GM19395 (cell line): ENCODE data around the gene PIK3R5.

Experiments
- ATAC-seq: cut with Tn5 transposase; IDR thresholded peaks from one replicate; pipeline ENCODE4 v1.9.1; 2021; ENCODE audit warnings: mild to moderate bottlenecking, moderate library complexity; ENCODE audit not compliant: unreplicated experiment

Gene PIK3R5

DNA sequence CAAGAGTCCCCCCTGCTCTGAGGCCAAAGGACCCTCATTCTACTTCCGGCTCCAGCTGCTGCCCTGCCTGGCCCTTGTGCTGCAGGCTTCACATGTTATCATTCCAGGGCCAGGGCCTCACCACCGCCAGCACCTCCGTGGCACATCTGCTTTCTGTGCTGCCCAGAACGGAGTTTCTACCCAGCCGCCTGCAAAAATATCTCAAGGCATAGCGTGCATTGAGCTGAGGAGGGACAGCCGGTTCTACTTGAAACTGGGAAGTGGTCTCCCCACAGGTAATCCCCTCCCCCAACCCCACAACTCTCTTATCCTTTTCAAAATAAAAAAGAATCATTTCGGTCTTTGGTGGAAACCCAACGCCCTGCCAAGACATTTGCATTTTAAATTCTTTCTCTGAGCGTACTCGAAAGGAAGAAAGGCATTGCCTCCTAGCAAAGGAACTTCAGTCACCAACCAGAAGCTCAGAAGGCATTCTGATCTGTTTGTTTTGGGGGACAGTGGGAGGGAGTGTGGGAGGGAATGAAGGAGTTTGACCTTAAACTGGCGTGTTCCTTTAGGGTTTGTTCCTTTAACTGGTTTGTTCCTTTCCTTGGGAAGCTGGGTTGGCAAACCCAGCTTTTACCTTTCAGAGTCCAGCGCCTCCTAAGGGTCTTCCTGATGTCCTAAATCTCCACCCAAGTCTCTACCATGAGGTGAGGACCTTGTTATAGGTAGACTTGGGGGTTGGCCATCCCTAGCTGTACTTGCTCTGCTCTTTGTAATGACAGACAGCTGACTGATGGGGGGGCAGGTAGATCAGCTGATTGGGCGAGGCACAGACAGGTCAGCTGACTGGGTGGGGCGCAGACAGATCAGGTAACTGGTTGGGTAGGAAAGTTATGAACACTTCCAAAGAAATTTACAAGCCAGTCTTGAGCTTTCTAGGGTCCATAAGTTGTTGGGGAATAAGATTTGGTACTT lies 64.6 kb downstream of the PIK3R5 start:
- ATAC-seq, result no peak

GRCh38 chr17:8900207-8900606 lies 65.3 kb downstream of the PIK3R5 start:
- ATAC-seq, result no peak

DNA sequence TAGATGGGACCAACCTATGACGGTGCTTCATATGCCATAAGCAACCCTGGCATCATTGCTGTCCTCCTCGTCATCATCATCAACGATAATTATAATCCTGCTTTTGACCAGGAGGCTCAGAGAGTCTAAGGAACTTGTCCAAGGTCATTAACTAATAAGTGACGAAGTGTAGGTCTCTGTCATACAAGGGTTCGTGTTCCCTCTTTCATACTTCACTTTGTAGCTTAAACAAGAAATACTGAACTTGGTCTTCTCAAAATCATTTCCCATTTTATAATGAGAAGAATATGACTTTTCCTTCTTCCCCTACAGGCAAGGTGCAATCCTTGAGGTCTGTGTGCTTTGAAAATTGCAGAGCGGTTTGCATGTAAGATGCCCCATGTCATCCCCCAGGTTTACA lies 66.9 kb downstream of the PIK3R5 start:
- no peak for ATAC-seq

GRCh38 chr17:8898126-8898525 lies 67.4 kb downstream of the PIK3R5 start:
- no peak for ATAC-seq

DNA sequence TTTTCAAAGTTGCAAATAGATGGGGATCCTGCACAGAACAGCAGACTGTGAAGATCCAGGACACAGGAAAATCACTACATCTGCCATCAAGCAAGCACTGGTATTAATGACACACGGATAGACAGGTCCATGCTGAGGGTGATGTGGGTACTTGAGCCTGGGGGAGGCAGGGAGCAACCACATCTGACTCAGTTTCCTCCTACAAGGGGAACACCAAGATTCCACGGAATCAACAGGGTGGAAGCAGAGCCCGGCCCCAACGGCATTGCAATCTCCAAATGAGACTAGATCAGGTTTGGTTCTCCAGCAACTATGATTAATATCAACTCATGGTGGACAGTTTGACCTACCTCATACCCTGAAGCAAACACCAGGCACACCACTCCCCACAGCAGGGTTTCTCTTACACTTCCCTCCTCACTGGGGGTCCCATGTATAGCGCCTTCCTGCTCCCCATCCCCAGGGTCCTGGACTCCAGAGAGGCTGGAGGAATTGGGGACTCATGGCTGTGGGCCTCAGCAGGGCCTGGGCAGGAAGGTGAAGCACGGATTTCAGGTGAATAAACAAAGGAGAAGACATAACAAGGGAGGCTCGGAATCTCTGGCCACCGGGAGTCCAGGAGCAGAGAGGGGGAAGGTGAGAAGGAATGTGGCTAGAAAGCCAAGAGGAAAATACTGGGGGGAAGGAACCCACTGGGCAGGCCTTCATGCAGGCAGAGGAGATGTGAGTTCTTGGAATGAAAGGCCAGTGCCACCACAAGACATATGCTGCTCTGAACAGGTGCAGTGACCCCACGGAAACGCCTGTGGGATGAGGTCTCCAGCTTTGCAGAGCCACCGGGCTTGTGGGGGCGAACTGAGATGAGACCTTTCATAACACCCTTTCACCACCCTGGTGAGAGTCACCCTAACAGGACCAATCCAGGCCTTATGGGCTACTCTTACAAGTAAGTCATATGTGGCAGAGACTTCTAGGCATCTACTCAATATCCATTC lies 68.6 kb downstream of the PIK3R5 start:
- ATAC-seq, result no peak

GRCh38 chr17:8896087-8896486 lies 69.4 kb downstream of the PIK3R5 start:
- ATAC-seq, result no peak

GRCh38 chr17:8894673-8895578 lies 70.6 kb downstream of the PIK3R5 start:
- ATAC-seq, result no peak

GRCh38 chr17:8894202-8894671 lies 71.3 kb downstream of the PIK3R5 start:
- no peak for ATAC-seq

DNA sequence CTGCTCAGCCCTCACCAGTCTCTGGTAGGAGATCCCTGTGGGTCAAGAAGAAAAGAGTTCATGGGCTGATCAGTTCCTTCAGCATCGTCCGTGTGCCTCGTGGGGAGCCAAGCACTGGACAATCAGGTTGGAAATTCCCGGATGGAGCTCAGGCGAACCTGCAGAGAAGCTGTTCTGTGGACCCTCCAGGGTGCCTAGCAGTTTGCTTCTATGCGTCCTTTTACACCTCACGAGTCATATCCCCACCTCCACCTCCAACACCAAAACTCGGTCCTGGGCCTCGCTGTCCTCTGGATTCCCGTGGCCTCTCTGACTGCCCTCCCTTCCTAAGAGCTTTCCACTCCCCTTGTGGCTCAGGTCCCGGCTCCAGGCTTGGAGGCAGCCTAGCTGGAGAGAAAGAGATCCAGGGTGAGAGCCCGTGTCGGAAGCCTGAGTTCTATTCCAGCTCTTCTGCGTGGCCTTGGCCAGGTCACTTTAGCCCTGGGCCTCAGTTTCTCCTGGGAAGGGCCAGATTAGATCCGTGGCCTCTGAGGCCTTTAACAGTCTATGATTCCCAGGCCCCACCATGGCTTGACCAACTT lies 71.8 kb downstream of the PIK3R5 start:
- no peak for ATAC-seq

GRCh38 chr17:8893059-8893458 lies 72.4 kb downstream of the PIK3R5 start:
- no peak for ATAC-seq

DNA sequence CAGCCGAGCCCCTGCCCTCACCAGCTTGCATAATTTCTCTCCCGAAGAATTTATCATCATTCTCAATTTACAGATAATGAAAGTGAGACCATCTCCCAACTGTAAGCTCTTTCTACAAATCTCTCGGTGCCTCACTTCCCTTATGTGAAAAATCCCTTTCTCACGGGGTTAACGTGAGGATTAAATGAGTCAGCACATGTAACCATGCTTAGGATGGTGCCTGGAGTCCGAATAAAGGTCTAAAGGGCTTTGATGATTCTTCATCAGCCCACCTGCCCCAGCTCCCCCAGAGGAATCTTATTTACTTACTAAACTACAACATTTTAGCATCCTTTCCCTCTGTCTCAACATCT lies 73.2 kb downstream of the PIK3R5 start:
- no peak for ATAC-seq

DNA sequence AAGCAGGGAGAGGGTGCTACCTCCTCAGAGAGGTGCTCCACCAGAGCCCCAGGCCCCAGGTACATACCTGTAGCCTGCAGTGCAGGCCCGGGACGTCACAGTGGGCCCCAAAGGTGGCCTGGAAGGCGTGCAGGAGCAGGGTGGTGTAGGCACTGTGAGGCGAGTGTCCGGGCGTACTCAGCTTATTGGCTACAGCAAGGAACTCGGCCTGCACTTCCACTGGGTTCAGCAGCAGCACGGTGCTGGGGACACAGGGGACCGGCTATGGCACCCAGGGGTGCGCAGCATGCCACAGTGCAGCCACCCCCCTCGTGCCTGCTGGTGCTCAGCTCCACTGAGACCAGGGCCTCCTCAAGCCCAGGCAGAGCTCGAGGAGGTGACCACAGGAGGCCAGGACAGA lies 74.8 kb downstream of the PIK3R5 start:
- ATAC-seq, result no peak

DNA sequence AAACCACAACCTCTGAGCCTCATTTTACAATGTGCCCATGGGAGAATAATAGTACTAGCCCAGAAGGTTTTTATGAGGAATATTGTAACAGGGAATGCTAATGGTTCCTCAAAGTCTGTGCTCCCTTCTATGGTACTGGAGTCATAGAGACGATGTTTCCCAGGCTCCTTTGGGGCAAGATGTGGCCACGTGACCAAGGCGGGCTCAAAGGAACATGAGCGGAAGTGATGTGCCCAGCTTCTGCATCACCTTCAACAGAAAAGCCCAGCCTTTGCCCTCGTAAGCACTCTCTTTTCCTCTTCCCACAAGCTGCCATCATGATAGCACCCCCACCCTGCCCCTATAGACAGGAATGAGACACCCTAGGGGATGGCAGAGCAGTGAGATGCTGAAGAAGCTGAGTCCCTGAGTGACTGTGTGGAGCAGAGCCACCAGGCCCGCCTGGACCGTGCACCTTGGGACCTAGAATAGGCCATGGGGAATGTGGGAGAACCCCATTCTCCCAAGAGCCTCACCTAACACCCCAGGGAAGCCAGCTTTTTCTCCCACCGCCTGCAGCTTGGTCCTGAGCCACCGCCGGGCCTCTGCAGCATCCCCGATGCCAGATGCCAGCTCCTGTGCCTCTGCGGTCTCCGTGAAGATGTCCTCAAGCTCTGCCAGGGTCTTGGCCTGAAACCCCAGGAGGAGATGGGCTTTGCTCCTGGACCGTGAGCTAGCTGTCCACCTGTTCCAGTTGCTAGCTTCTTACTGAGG lies 75.9 kb downstream of the PIK3R5 start:
- no peak for ATAC-seq

GRCh38 chr17:8888704-8889302 lies 76.7 kb downstream of the PIK3R5 start:
- ATAC-seq, result no peak

DNA sequence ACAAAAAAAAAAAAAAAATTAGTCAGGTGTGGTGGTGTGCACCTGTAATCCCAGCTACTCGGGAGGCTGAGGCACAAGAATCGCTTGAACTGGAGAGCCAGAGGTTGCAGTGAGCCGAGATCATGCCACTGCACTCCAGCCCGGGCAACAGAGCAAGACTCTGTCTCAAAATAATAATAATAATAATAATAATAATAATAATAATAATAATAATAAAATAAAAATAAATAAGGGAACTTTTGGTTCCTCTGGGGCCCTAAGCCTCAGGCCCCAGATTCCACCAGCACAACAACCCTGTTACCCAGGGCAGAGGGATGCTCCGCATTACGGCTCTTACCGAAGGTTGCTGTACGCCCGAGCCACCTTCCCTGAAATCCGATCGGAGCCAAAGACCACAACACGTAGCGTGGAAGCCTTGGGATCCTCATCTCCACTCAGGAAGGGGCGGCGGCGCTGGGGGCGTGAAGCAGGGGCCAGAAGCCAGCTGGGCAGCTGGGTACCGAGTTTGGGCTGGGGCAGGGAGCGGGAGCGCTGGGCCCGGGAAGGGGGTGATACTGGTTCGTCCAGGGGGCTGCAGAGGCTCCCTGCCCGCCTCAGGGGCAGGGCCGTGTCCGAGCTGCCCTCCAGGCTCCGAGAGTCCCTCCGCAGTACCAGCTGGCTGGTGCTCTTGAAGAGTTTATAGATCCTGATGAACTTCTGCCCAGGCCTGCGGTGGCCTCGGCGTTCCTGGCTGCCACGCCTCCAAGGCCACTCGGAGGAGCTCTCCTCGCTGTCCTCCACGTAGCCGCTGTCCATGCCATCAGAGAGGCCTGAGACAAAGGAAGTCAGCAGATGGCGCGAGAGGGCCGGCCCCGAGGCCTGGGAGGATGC lies 77.4 kb downstream of the PIK3R5 start:
- ATAC-seq, result no peak

GRCh38 chr17:8887301-8887700 lies 78.2 kb downstream of the PIK3R5 start:
- no peak for ATAC-seq

DNA sequence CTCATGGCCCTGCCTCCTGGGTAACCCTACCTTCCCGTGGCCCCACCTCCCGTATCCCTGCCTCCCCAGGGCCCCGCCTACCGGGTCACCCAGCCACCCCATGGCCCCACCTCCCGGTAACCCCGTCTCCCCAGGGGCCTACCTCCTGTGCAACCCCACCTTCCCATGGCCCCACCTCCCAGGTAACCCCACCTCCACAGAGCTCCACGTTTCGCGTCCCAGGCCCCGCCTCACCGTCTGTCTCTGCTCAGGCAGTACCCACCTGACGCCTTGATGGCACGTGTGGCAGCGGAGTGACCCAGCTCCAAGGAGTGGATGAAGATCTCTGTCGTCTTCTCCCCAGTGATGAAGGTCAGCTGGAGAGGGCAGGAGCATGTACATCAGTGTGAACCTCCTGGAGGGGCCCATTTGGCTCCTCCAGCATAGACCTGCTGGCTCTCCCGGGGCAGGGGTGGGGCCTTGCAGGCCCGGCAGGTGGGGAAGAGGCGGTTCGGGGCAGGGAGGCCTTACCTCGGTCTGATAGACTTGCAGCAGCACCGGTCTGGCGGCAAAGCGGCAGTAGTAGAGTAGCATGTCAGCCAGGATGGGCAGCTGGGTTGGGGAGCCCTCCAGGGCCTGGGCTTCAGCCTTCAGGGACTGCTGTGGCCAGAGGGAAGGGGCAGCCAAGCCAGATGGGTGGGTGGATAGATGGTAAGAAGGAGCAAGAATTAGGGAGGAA lies 79.4 kb downstream of the PIK3R5 start:
- ATAC-seq, result no peak
